LNCAP (cell line): ENCODE results near the gene DNAH10.

ENCODE experiments used
- CTCF ChIP-seq: fragments of 450-650 bp; IDR thresholded peaks from 2 replicates; pipeline ENCODE4 v1.5.1; 2017; ENCODE audit warnings: mild to moderate bottlenecking

DNAH10 gene

GRCh38 chr12:123833830-123834229 is 71.7 kb downstream of the DNAH10 start:
- no peak for TF ChIP-seq CTCF

DNA sequence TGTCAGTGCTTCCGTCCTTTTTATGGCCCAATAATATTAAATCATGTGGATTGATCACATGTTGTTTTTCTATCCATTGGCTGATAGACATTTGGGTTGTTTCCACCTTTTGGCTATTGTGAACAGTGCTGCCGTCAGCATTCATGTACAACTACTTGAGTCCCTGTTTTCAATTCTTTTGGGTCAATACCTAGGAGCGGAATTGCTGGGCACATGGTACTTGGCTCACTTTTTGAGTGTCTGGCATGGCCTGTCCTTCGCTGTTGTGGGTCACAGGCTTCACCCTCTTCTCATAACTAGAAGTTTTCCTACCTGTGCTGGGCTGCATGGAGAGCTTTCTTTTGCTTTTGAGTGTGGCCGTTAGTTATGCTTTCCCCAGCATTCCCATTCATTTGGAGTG is 72.7 kb downstream of the DNAH10 start:
- TF ChIP-seq CTCF = no peak

DNA sequence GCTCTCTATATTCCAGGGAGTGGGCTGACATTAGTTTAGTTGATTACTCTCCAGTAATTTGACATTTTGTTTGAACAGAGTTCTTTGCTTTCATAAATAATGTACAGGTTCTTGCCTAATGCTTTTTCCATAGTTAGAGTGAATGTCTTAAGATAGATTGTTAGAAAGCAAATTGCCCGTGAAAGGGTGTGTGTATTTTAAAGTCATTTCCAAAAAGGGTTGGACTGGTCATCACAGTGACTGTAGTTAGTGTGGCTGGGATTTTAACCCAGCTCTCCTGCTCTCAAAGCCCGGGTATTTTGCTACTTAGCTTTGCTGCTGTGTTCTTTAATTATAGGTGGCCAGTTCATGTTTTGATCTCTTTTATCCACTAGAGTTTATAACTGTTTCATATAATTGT is 74.2 kb downstream of the DNAH10 start:
- TF ChIP-seq CTCF = no peak

- TF ChIP-seq CTCF = no peak
Measured at GRCh38 chr12:123839826-123840225, 77.7 kb downstream of the DNAH10 start.

GRCh38 chr12:123840765-123841425 is 78.8 kb downstream of the DNAH10 start:
- TF ChIP-seq CTCF = no peak

- TF ChIP-seq CTCF = no peak
Measured at GRCh38 chr12:123843912-123844748, 82.0 kb downstream of the DNAH10 start.

DNA sequence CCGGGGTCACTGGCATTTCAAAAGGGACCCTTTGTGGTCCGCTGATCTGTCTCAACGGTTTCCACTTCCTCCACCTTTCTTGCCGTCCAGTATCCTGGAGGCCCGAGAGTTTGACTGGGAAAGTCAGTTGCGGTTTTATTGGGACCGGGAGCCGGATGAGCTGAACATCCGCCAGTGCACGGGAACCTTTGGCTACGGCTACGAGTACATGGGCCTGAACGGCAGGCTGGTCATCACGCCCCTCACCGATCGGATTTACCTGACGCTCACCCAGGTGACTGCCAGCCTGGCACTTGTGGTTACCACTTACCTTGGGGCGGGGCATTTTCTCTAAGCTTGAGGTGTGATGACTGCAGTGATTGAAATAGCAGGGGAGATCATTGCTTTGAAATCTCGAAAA is 83.8 kb downstream of the DNAH10 start:
- no peak for TF ChIP-seq CTCF
